GM19372 (cell line): ENCODE results near the gene FASLG.

Source experiments
- ATAC-seq: cut with Tn5 transposase; IDR thresholded peaks from one replicate; pipeline ENCODE4 v1.9.1; 2021; ENCODE audit warnings: mild to moderate bottlenecking, low read depth, moderate library complexity; ENCODE audit not compliant: unreplicated experiment

Gene FASLG

GRCh38 chr1:172642970-172643369, 15.9 kb upstream of the FASLG start:
- no peak for ATAC-seq

GRCh38 chr1:172646653-172647052, 12.2 kb upstream of the FASLG start:
- no peak for ATAC-seq

- ATAC-seq = no peak
Observed at GRCh38 chr1:172647110-172647564, 11.8 kb upstream of the FASLG start.

GRCh38 chr1:172647987-172648386, 10.9 kb upstream of the FASLG start:
- no peak for ATAC-seq

- ATAC-seq = no peak
Observed at GRCh38 chr1:172650474-172651193, 8.3 kb upstream of the FASLG start.

GRCh38 chr1:172653015-172653709, 5.7 kb upstream of the FASLG start:
- ATAC-seq = no peak

GRCh38 chr1:172654535-172654934, 4.4 kb upstream of the FASLG start:
- no peak for ATAC-seq

- ATAC-seq = no peak
Observed at GRCh38 chr1:172656576-172656975, 2.3 kb upstream of the FASLG start.

GRCh38 chr1:172657586-172657985, 1.3 kb upstream of the FASLG start:
- ATAC-seq = no peak

- no peak for ATAC-seq
Observed at GRCh38 chr1:172661107-172661506, 2.2 kb downstream of the FASLG start.

- peak; percentile 89 for ATAC-seq
Observed at GRCh38 chr1:172662464-172663109, 3.7 kb downstream of the FASLG start.

- no peak for ATAC-seq
Observed at GRCh38 chr1:172663732-172664131, 4.8 kb downstream of the FASLG start.

GRCh38 chr1:172668097-172668496, 9.2 kb downstream of the FASLG start:
- no peak for ATAC-seq

GRCh38 chr1:172669011-172669410, 10.1 kb downstream of the FASLG start:
- ATAC-seq = no peak

- no peak for ATAC-seq
Observed at GRCh38 chr1:172670316-172670715, 11.4 kb downstream of the FASLG start.

- no peak for ATAC-seq
Observed at GRCh38 chr1:172670791-172671190, 11.9 kb downstream of the FASLG start.

- no peak for ATAC-seq
Observed at GRCh38 chr1:172671591-172671990, 12.7 kb downstream of the FASLG start.

GRCh38 chr1:172672720-172673119, 13.8 kb downstream of the FASLG start:
- ATAC-seq = no peak

- ATAC-seq = no peak
Observed at GRCh38 chr1:172673761-172674160, 14.9 kb downstream of the FASLG start.

GRCh38 chr1:172674831-172675613, 16.1 kb downstream of the FASLG start:
- ATAC-seq = no peak
